Smooth muscle cell of the umbilical artery (primary cell): Measurements from ENCODE around the gene PCAT7. TPM values are rescaled to one million over a fixed set of nuclear protein-coding genes. Genes with fewer than 3 reads are reported as not detected.

Experiments used
- total RNA-seq: library from RNA; depleted of rRNA; stranded (reverse); fragments of >200 nt; gene quantifications from 2 replicates; pipeline ENCODE4 v1.2.3, GENCODE V29; 2014

Gene PCAT7
- 0.30 TPM in 1 of 2 replicates, not detected in the other for total RNA-seq

GRCh38 chr9:94554439-94555331 is at the start of gene PCAT7:
Gene PCAT7, plus strand, starts transcription at chr9:94555083.

GRCh38 chr9:94593459-94594345 is 38.8 kb downstream of the PCAT7 start, which contains the start of gene FBP2:
Gene FBP2, minus strand, starts transcription at chr9:94593824. Its CDS starts 98 bp downstream, at chr9:94593726.

Other genes with a start within 250 kb of the PCAT7 start
- gene NUTM2F, start 226.4 kb upstream of the PCAT7 start, total RNA-seq: not detected in 2 replicates
- gene FBP2, start 38.7 kb downstream of the PCAT7 start, total RNA-seq: not detected in 2 replicates
- gene FBP1, start 84.4 kb downstream of the PCAT7 start, total RNA-seq: not detected in 2 replicates
- 60.7 and 76.6 TPM in 2 replicates for gene AOPEP, start 171.6 kb downstream of the PCAT7 start, total RNA-seq